NCI-H187 treated with DMSO at 0.1 percent for 48 hours (cell line): ENCODE measurements around the gene TDP2.
"Not testable (repeated sequence)": the region's sequence is repeated elsewhere in the genome, so short reads cannot be mapped to it uniquely, and the experiment has no call there.

Source experiments
- DNase-seq: peaks from one replicate; lab custom pipeline; 2025; lab: John Stamatoyannopoulos, UW

Gene TDP2

DNA sequence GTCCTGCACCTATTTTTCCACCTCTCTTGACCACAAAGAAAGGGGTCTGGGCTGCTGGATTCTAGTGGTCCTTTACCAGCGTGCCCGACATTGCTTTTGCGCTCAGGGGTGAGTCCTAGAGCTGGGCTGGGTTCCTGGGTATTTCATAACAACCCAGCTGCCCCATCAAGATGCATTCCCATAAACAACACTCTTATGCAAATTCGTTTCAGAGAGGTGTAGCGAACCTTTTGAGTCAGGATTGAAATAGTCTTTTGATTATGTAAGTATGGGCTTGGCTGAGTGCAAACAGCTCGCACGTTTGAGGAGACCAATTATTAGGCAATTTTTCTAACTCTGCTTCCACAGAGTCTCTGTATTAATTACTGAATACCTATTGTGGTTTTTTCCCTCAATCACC is 13.9 kb upstream of the TDP2 start:
- no peak for DNase-seq

GRCh38 chr6:24678792-24679352 is 12.2 kb upstream of the TDP2 start:
- DNase-seq = not testable (repeated sequence)

GRCh38 chr6:24673625-24674024 is 6.9 kb upstream of the TDP2 start:
- no peak for DNase-seq

GRCh38 chr6:24672620-24673182 is 6.0 kb upstream of the TDP2 start:
- DNase-seq = no peak

DNA sequence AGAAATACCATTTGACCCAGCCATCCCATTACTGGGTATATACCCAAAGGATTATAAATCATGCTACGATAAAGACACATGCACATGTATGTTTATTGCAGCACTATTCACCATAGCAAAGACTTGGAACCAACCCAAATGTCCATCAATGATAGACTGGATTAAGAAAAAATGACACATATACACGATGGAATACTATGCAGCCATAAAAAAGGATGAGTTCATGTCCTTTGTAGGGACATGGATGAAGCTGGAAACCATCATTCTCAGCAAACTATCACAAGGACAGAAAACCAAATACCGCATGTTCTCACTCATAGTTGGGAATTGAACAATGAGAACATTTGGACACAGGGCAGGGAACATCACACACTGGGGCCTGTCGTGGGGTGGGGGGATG is 4.4 kb upstream of the TDP2 start:
- DNase-seq = not testable (repeated sequence)

DNA sequence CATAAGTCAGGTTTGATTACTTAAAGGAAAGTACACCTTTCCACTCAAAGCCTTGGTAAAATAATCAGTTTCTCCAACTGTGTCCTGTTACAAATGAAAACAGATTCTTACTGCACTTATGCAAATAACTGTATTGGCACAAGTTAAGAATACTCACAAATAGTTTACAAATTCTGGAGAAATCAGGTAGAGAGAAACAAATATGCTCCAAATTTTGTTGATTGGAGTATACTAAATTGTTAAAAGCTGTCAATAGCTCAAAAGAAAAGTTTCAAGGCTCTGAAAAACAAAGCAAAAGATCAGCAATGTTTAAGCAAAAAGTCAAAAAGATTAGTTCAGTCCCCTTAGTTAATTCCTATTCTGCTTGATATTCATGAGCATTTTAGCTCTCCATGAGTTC is 3.8 kb upstream of the TDP2 start:
- not testable (repeated sequence) for DNase-seq

GRCh38 chr6:24668997-24669361 is 2.3 kb upstream of the TDP2 start:
- DNase-seq = no peak

- not testable (repeated sequence) for DNase-seq
Measured at GRCh38 chr6:24668066-24668996, 1.6 kb upstream of the TDP2 start.

DNA sequence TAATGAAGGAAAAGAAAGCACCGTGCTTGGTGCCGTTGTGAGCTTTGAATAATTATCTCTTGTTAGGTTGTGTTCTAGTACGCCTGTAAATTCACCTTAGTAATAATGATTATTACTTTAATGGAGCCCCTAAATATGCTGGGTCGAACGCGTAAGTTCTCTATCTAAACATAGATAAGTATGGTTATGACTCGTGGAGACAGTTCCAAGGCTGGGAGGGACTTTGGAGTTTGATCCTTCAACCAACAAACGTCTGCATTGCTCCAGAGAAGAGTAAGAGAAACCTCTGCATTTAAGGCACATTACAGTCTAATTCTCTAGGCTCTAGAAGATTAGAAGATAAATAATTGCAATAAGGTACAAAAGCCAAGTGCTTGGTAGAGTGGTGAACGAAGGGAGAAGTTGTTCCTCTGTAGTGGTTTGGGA is 692 bp upstream of the TDP2 start:
- DNase-seq = no peak

DNA sequence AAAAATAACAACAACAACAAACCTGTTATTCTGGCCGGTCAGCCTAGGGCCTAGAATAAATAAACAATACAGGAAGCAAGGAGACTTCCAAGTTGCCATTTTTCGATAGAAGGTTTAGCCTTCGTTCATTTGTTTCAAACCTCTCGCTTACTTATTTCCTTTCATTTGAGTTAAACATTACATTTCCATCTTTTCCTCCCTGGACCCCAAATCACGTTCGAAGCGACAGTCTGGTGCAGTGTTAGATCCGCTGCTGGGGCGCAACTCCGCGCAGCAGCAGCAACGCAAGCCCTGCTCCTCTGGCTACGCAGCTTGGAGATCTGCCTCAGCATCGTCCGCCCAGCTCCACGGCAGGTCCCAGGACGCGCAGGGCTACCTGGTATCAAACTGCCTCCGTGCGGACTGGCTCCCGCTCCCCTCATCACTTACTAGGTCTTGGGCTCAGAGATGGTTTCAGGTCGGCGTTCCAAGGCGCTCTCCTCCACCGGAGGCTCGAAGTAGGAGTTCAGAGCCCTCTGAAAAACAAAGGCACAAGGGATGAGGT is 530 bp downstream of the TDP2 start:
- DNase-seq = no peak

DNA sequence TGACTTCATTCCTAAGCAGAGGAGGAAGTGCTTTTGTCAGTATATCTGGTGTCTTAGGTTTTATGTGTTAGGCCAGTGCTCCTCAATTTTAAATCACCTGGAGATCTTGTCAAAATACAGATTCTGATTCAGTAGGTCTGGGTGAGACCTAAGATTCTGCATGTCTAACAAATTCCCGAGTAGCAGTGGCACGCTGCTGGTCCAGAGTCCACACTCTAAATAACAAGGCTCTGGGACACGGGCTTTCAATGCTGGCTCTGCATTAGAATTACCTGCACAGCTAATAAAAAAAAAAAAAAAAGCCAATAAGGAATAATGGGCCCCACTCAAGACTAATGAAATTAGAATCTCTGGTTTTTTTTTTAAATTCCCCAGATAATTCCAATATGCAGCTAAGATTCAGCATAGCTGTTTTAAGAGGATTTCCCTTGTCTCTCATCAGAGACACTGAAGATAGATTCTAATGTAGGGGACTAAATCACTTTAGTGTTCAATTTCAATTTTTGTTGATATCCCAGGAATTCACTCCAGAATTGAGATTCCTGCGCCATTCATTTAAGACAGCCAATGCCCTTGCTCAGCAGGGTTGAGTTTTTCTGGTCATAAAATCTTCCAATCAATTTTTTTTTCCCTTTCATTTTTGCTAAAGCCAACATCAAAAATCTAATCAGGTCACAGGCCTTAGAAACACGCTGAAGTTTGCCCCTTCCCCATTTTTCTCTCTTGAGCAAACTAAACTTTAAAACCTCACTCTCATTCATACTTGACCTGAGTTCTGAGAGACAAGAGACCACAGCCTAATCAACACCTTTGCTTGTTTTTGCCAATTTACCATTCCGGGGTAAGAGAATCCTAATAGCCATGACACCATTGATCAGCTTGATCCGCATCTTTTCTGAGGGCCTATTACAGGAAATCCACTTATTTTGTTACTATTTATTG is 2.4 kb downstream of the TDP2 start:
- DNase-seq = no peak

- DNase-seq = no peak
Measured at GRCh38 chr6:24663189-24663588, 3.5 kb downstream of the TDP2 start.

DNA sequence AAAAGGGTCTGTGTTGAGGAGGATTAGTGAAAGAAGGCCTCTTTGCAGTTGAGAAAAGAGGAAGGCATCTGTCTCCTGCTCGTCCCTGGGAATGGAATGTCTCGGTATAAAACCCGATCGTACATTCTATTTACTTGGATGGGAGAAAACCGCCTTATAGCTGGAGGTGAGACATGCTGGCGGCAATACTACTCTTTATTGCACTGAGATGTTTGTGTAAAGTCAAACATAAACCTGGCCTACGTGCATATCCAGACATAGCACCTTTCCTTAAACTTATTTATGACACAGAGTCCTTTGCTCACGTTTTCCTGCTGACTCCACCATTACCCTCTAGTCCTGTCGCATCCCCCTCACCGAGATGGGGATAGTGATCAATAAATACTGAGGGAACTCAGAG is 4.5 kb downstream of the TDP2 start:
- no peak for DNase-seq

DNA sequence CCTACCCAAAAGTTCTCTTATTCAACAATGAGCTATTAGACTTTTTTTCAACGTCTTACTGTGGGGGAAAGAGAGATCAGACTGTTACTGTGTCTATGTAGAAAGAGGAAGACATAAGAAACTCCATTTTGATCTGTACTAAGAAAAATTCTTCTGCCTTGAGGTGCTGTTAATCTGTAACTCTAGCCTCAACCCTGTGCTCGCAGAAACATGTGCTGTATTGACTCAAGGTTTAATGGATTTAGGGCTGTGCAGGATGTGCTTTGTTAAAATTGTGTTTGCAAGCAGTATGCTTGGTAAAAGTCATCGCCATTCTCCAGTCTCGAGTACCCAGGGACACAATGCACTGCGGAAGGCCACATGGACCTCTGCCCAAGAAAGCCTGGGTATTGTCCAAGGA is 4.9 kb downstream of the TDP2 start:
- not testable (repeated sequence) for DNase-seq

DNA sequence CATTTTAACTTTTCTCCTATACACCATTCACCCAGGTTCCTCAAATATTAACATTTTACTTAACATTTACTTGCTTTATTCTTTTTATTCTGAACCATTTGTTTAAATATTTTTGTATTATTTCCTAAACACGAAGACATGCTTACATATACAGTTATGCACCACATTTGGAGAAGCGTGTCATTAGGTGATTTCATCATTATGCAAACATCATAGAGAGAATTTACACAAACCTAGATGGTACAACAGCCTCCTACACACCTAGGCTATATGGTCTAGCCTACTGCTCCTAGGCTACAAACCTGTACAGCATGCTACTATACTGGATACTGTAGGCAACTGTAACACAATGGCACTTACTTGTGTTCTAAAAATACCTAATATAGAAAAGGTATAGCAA is 6.6 kb downstream of the TDP2 start:
- DNase-seq = no peak

DNA sequence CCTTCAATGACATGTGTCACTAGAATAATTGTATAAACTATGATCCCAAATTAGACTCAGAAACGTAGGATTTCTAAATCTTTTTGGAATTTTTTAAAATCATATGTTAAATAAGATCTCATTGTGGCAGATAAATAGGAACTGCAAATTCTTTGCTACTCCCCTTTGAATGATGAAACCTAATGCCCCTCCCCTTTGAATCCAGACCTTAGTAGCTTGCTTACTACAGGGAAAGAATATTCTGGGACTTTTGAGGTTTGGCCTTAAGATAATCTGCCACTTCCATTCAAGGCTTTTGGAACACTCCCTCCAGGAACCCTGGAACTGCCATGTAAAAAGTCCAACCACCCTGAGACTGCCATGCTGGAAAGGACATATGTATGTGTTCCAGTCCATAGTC is 7.1 kb downstream of the TDP2 start:
- no peak for DNase-seq

DNA sequence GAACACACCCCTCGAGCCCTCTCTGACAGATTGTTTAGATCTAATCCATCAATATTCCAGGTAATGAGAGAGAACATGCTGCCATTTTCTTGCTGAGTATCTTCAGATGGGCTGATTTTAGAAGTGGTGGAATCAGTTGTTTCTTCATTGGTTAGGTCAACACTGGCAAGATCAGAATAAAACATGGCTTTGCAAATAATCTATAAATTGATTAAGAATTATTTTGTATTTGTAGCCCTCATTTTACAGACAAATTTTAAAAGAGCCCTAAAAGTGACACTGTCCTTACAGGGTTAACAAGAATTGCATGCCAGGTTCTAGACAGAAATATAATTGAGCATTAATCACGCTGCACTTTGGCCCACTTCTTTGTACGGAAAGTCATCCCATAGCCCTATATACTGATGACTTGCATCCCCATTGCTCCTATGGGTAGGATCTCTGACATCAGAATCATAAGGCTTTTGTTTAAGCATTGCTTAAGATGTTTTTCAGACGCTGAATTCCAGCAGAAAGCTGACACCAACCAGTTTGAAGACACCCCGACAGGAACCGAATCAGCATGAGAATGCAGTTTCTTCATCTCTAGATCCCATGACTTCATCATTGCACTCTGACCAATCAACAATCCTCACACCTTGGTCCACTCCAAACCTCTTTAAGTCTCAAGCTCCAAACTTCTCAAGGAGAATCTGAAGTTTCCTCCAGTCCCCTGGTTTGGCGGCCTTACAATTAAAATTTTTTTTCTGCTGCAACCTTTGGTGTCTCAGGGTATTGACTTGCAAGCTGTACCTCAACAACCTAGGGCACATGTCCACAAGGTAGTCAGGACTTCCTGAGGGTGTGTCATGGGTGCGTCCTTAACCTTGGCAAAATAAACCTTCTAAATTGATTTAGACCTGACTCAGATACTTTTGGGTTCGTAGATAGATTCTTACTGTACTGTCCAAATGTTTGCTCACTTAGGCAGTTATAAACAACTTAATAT is 7.8 kb downstream of the TDP2 start:
- DNase-seq = no peak

- DNase-seq = no peak
Measured at GRCh38 chr6:24655215-24655614, 11.5 kb downstream of the TDP2 start.

DNA sequence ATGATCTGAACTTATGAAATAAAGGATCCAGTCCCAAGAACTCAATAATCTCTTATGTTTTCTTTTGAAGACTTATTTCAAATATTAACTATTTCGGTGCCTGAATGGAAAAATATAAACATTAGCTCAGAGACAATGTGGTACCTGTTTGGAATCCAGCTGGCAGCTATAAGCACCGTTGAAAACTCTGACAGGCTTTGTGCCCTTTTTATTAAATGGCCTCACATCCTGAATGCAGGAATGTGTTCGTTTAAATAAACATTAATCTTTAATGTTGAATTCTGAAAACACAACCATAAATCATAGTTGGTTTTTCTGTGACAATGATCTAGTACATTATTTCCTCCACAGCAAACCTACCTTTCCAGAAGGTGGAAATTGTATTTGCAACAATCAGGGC is 16.3 kb downstream of the TDP2 start:
- no peak for DNase-seq

DNA sequence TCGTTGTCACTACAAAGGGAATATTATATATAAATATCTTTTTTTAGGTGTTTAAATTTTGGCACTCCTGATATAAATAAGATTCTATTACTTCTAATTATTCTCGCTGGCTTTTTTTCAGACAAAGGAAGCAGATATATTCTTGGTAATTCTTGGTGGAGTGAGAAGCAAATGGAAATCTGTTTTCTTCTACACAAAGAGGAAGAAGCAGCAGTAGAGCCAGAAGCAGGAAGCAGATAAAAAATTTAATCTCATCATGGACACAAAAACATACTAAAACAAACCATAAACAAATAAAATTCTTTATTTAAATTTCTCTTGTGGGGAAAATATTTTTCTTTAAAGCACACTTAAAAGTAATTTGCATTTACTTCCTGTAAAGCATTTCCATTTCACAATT is 17.0 kb downstream of the TDP2 start:
- no peak for DNase-seq

DNA sequence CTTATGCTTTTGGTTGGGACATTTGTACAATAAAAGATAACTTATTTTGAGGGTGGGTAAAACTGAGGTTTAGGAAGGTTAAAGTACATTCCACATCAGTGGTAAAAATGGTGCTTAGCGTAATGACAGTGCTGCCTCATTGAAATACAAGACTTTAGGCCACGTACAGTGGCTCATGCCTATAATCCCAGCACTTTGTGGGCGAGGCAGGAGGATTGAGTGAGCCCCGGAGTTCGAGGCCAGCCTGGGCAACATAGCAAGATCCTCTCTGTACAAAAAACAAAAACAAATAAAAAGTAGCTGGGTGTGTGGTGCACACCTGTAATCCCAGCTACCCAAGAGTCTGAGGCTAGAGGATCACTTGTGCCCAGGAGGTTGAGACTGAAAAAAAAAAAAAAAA is 18.4 kb downstream of the TDP2 start:
- no peak for DNase-seq
